BE2C (cell line): ENCODE measurements around the gene MFSD6.

ENCODE experiments used
- DNase-seq: peaks from one replicate; pipeline ENCODE4 v3.0.0-alpha.2; 2020
- H3K27me3 ChIP-seq: fragments of 250-450 bp; sonication (Bioruptor Pico); 2 replicates; pipeline ENCODE4 v1.5.1; 2020; ENCODE audit warnings: mild to moderate bottlenecking
- H3K36me3 ChIP-seq: fragments of 250-450 bp; sonication (Bioruptor Pico); 2 replicates; pipeline ENCODE4 v1.5.1; 2020; ENCODE audit warnings: mild to moderate bottlenecking
- H3K4me1 ChIP-seq: fragments of 250-450 bp; sonication (Bioruptor Pico); 2 replicates; pipeline ENCODE4 v1.5.1; 2020
- H3K4me3 ChIP-seq: 2 replicates; pipeline ENCODE4 v1.5.1; 2011; ENCODE audit warnings: low read depth, low read length
- H3K9me3 ChIP-seq: fragments of 250-450 bp; sonication (Bioruptor Pico); 2 replicates; pipeline ENCODE4 v1.5.1; 2020
- TF ChIP-seq, protein P1 (sequence below): IDR thresholded peaks from 2 replicates; pipeline ENCODE4 v1.5.1; 2012; ENCODE audit warnings: mild to moderate bottlenecking, low read depth, low read length

Gene MFSD6

DNA sequence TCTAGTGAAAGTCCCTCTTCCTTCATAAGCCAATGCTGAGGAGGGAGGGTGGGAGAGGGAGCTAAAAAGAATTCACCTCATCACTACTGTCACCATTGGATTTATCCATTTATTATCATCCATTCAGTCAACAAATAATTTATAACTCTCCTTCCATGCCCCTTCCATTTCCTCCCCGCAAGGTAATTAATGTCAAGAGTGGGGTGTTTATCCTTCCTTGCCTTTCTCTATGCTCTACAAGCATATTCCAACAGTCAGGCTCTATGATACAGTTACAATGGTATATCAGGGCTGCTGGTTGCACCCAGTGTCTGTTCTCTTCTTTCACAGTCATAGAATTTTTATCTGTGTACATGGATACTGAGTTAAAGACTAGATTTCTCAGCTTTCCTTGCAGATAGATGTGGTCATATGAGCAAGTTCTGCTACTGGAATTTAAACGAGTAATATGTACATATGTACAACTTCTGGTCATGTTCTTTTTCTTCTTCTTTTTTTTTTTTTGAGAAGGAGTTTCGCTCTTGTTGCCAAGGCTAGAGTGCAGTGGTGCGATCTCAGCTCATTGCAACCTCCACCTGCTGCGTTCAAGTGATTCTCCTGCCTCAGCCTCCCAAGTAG lies 5.1 kb upstream of the MFSD6 start:
- TF ChIP-seq, protein P1, sequence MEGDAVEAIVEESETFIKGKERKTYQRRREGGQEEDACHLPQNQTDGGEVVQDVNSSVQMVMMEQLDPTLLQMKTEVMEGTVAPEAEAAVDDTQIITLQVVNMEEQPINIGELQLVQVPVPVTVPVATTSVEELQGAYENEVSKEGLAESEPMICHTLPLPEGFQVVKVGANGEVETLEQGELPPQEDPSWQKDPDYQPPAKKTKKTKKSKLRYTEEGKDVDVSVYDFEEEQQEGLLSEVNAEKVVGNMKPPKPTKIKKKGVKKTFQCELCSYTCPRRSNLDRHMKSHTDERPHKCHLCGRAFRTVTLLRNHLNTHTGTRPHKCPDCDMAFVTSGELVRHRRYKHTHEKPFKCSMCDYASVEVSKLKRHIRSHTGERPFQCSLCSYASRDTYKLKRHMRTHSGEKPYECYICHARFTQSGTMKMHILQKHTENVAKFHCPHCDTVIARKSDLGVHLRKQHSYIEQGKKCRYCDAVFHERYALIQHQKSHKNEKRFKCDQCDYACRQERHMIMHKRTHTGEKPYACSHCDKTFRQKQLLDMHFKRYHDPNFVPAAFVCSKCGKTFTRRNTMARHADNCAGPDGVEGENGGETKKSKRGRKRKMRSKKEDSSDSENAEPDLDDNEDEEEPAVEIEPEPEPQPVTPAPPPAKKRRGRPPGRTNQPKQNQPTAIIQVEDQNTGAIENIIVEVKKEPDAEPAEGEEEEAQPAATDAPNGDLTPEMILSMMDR: no peak

DNA sequence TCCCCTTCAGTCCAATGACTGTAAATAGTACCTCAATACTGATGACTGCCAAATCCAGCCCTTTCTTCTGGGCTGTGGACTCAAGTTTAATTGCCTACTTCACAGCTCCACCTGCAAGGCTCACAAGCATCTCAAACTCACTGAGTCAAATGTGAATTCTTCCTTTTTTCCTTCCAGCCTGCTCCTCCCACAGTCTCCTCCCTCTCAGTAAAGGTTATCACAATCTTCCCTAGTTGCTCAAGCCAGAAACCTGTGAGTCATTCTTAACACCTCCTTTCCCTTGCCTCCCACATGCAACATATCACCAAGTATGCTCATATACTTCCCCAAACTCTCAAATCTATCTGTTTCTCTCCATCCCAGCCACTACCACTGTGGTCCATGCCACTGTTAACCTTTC lies 3.7 kb upstream of the MFSD6 start:
- H3K36me3 ChIP-seq: no peaks in the 10 kb centered on the region
- TF ChIP-seq, protein P1: no peak
- no peak for DNase-seq
- H3K27me3 ChIP-seq: no peaks in the 10 kb centered on the region; the same call in 1 of the 2 replicates
- no peaks in the 10 kb centered on the region; the same call in 1 of the 2 replicates for H3K4me1 ChIP-seq
- H3K4me3 ChIP-seq: no peak overlapping the region
- H3K9me3 ChIP-seq: no peaks in the 10 kb centered on the region

More for the DNA sequence above, 5.1 kb upstream of the MFSD6 start:
- Histone ChIP-seq H3K27me3 (no peaks in the 10 kb centered on the region; the same call in 1 of the 2 replicates), H3K4me3 (no peak overlapping the region), H3K4me1 (no peaks in the 10 kb centered on the region; the same call in 1 of the 2 replicates), H3K9me3 (no peaks in the 10 kb centered on the region), H3K36me3 (no peaks in the 10 kb centered on the region)
- no peak for DNase-seq

DNA sequence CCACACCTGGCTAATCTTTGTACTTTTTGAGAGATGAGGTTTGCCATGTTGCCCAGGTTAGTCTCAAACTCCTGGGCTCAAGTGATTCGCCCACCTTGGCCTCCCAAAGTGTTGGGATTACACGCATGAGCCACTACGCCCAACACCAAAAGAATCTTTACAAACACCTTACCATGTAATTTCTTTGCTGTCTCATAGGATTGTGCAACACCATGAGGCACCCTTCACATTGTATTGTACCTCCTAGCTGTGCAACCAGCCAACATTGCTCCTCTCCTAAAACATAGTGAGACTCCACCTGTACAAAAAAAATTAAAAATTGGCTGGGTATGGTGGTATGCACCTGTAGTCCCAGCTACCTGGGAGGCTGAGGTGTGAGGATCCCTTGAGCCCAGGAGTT lies 3.1 kb upstream of the MFSD6 start:
- Histone ChIP-seq H3K27me3 (no peaks in the 10 kb centered on the region; the same call in 1 of the 2 replicates), H3K9me3 (no peaks in the 10 kb centered on the region), H3K4me1 (peaks cover 3% of the 10 kb centered on the region), H3K4me3 (no peak overlapping the region), H3K36me3 (no peaks in the 10 kb centered on the region)
- no peak for DNase-seq
- TF ChIP-seq, protein P1: no peak

DNA sequence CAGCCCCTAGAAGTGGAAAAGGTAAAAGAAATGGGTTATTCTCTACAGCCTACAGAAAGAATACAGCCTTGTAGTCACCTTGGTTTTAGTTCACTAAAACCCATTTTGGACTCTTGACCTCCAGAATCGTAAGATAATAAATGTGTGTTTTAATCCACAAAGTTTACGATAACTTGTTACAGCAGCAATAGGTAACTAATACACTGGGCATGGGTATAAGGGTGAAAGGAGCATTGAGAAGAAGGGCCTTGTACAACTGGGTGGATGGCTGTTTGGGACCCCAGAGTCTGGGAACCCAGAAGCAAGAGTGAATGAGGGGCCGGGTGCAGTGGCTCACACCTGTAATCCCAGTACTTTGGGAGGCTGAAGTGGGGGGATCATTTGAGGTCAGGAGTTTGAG lies 2.2 kb upstream of the MFSD6 start:
- Histone ChIP-seq H3K36me3 (no peaks in the 10 kb centered on the region), H3K4me1 (peaks cover 5% of the 10 kb centered on the region), H3K4me3 (no peak overlapping the region), H3K9me3 (no peaks in the 10 kb centered on the region), H3K27me3 (no peaks in the 10 kb centered on the region; the same call in 1 of the 2 replicates)
- DNase-seq: no peak
- TF ChIP-seq, protein P1: no peak

DNA sequence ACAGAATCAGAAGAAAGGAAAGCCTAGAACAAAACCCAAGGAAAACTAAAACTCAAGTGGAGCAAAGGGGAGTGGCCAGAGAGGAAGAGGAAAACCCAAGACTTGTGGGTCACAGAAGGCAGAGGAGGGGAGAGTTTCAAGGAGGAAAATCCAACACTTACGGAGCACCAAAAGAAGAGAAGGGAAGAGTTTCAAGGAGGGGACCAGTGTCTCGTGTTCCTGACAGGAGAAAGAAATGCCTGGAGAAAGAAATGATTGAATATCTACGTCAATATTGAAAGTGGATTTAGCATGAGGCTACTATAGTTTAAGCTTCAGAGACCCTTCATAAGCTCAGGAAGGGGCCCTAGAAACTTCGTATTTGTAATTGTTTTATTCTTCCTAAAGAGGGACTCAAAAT lies 1.4 kb upstream of the MFSD6 start:
- TF ChIP-seq, protein P1: no peak
- no peak for DNase-seq
- Histone ChIP-seq H3K36me3 (no peaks in the 10 kb centered on the region), H3K4me1 (peaks cover 5% of the 10 kb centered on the region), H3K27me3 (no peaks in the 10 kb centered on the region; the same call in 1 of the 2 replicates), H3K4me3 (no peak overlapping the region), H3K9me3 (no peaks in the 10 kb centered on the region)

DNA sequence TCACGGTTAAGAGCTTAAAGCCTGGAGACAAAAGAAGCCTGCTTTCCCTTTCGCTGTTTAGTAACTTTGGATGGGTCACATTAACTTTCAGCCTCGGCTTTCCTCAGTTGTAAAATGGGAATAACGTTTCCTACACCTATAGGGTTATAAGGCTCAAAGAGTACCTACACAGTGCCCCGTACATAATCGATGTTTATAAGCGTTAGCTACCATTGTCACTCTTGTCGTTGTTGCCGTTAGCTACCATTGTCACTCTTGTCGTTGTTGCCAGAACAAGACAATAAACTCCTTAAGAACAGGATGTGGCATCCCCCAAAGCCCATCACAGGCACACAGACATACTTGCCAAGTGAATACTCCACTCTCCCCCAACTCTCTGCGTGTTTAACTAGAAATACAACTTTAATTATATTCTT lies 901 bp upstream of the MFSD6 start:
- peaks cover 5% of the 10 kb centered on the region for H3K4me1 ChIP-seq
- H3K27me3 ChIP-seq: no peaks in the 10 kb centered on the region; the same call in 1 of the 2 replicates
- H3K9me3 ChIP-seq: no peaks in the 10 kb centered on the region
- H3K4me3 ChIP-seq: peak overlapping the region; percentile 79
- TF ChIP-seq, protein P1: no peak
- DNase-seq: no peak
- no peaks in the 10 kb centered on the region for H3K36me3 ChIP-seq
